Measurements from ENCODE around the gene SNRPA.

SNRPA gene

DNA sequence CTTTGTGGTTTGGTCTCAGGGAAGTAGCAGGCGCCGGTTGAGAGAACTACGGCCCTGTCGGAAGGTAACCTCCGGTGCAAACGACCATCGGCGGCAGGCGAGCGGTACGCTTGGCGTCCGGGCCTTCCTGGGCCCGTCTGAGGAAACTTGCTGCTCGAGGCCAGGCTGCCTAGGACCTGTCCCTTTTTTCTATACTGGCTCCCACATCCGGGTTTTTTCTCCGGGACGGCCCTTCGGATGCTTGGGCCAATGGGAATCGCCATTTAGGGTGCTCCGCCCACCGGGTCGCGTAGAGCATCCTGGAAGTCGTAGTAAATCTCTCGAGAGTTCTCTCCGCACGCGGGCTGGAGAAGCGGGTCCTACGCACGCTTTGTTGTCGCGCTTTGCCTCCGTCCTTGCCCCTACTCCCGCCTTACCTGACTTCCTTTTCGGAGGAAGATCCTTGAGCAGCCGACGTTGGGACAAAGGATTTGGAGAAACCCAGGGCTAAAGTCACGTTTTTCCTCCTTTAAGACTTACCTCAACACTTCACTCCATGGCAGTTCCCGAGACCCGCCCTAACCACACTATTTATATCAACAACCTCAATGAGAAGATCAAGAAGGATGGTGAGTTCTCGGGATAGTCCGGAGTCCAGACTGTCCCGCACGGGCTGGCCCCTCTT is at the start of gene SNRPA:
Gene SNRPA, plus strand, starts transcription at position 330 of the 664 bp plus-strand sequence. Its CDS starts 206 bp downstream, at position 536.
- DNase-seq: peak; percentile 95

GRCh38 chr19:40701758-40702157 is 49.2 kb upstream of the SNRPA start:
- no peak for DNase-seq

GRCh38 chr19:40702337-40703012 is 48.5 kb upstream of the SNRPA start:
- DNase-seq: no peak

- DNase-seq: no peak
Measured at GRCh38 chr19:40703029-40703755, 47.8 kb upstream of the SNRPA start.

GRCh38 chr19:40704491-40705361 is 46.3 kb upstream of the SNRPA start:
- DNase-seq: no peak

DNA sequence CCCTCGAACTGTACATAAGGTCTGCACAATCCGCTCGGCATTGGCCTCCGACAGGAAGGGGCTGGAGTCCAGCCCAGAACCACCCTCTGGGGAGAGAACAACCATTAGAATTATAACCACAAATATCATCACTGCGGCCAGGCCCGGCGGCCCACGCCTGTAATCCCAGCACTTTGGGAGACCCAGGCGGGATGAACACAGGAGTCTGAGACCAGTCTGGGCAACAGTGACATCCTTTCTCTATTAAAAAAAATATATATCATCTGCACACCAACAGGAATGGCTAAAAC is 45.7 kb upstream of the SNRPA start:
- DNase-seq: no peak

DNA sequence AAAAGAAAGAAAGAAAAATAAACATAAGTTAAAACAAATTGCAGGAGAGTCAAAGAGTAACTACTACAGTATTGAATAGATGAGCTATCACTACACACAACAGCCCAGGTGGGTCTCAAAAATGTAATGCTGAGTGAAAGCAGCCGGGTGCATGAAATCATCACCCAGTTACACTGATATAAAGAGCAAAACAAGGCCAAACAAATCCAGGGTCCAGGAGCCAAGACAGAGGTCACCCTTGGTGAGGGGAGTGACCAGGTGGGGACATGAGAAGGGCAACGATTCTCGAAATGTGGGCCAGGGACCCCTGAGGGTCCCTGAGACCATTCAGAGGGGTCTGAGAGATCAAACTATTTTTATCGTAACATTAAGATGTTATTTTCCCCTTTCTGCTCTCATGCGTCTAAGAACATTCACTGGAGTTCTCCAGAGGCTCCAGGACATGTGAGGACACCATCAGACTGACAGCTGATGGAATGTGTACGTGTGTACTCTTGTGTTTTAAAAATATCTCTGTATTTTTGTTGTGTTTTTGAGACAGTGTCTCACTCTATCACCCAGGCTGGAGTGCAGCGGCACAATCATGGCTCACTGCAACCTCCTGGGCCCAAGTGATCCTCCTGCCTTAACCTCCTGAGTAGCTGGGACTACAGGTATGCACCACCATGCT is 44.9 kb upstream of the SNRPA start:
- DNase-seq: no peak

- no peak for DNase-seq
Measured at GRCh38 chr19:40707615-40708014, 43.4 kb upstream of the SNRPA start.

DNA sequence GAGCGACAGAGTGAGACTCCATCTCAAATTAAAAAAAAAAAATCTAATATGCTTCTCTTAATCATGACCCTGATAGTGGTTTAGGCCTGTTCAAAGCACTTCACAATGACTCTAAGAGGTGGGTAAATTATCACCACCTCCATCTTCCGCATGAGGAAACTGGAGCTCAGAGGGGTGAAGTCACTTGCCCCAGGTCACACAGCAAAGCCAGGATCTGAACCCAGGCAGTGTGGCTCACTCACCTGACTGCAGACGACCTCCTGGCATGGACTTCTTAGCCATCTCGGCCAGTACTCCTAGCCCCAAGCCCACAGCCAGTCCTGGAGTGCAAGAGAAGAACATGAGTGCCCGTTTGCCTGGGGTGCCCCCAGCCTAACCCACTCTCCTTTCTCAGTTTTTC is 41.2 kb upstream of the SNRPA start:
- no peak for DNase-seq

DNA sequence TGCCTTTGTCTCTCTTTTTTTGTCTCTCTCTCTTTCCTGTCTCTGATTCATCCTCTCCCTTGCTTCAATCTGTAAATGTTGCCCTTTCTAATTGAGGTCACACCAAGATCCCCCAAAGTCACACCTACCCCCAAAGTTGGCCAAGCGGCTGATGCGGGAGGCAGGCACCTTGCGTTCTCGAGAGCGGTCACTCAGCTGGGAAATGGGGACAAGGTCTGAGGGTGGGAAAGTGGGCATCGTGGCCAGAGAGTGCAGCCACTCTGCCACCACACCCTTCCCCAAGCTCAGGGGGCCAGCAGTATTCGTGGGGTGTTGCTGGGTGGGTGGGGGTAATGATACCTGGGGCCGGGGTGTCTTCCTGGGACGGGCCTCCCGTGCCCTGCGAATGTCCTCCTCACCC is 37.1 kb upstream of the SNRPA start:
- peak; percentile 52 for DNase-seq

DNA sequence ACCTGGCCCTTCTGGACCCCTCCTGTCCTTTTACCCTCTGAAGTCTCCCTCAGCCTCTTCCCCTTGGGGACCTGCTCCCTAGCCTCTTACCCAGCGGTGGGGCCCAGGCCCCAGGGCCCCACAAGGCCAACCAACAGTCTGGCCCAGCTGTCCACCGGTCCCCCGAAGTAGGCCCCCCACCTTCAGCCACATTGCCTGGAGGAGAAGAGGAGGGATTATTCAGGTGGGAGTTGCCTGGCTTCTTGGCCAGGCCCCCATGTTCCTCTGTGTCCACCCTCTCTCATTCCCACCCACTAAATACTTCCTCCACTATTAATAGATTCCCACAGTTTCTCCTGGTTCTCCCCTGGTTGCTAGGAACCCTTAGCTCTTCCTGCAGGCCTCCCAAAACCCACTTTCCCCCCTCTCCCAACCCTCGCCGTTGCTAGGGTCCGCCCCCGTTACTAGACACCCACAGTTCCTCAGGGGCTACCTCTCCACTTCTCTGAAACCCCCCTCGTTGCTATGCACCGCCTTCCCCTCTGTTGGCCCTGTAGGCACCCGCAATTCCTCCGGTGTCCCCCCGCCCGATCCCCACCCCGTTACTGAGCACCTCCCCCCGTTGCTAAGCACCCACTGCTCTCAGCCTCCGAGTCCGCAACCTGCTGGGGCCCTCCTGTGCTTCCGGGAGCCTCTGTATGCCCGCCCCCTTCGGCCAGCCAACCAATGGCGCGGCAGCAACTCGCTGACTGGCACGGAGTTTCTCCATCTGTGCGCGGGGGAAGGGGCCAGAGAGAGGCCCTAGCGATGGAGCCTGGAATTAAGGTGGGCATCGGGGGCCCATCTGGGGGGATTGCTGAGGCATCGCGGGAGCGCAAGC is 36.3 kb upstream of the SNRPA start:
- peak; percentile 94 for DNase-seq

GRCh38 chr19:40716031-40716481 is 34.9 kb upstream of the SNRPA start:
- no peak for DNase-seq

GRCh38 chr19:40716482-40717324 is 34.3 kb upstream of the SNRPA start, which contains the start of the genes COQ8B and ITPKC:
Gene COQ8B, minus strand, starts transcription at chr19:40716886. Its CDS starts 2,254 bp downstream, at chr19:40714632.
Gene ITPKC, plus strand, starts transcription at chr19:40717112. Its CDS starts 24 bp downstream, at chr19:40717136.
- peak; percentile 100 for DNase-seq

DNA sequence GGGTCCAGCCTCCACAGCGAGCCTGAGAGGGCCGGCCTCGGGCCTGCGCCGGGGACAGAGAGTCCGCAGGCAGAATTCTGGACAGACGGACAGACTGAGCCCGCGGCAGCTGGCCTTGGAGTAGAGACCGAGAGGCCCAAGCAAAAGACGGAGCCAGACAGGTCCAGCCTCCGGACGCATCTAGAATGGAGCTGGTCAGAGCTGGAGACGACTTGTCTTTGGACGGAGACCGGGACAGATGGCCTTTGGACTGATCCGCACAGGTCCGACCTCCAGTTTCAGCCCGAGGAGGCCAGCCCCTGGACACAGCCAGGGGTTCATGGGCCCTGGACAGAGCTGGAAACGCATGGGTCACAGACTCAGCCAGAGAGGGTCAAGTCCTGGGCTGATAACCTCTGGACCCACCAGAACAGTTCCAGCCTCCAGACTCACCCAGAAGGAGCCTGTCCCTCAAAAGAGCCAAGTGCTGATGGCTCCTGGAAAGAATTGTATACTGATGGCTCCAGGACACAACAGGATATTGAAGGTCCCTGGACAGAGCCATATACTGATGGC is 33.6 kb upstream of the SNRPA start:
- DNase-seq: no peak

DNA sequence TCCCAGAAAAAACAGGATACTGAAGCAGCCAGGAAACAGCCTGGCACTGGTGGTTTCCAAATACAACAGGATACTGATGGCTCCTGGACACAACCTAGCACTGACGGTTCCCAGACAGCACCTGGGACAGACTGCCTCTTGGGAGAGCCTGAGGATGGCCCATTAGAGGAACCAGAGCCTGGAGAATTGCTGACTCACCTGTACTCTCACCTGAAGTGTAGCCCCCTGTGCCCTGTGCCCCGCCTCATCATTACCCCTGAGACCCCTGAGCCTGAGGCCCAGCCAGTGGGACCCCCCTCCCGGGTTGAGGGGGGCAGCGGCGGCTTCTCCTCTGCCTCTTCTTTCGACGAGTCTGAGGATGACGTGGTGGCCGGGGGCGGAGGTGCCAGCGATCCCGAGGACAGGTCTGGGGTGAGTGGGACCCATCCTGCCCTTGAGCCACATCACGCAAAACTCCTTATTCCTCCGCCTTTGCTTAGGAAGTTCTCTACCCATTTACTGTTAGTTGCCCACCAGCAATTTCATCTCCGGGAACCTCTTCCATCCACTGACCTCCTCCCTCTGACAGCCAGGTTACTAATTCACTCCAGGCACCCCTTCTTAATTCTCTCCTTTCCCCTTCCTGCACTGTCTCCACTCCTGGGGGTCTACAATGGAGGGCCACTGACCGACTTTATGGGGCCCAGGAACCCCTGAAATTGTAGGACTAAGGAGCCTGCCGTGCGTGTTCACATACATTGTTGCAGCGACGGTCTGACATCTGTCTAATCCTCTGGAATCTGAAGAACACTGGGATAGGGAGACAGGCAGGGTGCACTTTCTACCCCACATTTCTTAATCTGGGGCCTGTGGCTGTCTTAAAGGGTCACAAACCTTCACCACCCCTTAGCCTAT is 32.9 kb upstream of the SNRPA start:
- DNase-seq: no peak

- DNase-seq: no peak
Measured at GRCh38 chr19:40718774-40719391, 32.1 kb upstream of the SNRPA start.

DNA sequence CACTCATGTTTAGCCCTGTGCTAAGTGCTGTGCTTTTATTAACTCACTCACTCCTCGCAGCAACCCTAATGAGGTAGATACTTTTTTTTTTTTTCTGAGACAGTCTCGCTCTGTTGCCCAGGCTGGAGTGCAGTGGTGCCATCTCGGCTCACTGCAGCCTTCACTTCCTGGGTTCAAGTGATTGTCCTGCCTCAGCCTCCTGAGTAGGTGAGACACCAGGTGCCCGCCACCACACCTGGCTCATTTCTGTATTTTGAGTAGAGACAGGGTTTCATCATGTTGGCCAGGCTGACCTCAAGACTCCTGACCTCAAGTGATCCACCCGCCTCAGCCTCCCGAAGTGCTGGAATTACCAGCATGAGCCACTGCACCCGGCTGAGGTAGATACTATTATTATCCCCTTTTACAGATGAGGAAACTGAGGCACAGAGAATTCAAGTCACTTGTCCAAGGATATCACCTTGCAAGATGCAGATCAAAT is 31.5 kb upstream of the SNRPA start:
- DNase-seq: no peak

DNA sequence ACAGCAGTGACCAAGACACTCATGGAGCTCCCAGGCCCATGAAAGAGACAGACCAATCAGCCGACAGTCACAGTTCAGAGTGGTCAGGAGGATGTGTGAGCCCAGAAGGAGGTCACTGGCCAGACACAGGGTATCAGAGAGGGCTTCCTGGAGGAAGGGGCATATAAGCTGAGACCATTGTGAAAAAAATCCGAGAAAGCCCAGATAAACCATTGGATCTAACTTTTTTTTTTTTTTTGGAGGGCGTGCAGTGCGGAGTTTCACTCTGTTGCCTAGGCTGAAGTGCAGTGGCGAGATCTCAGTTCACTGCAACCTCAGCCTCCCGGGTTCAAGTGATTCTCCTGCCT is 29.9 kb upstream of the SNRPA start:
- no peak for DNase-seq
